Head of caudate nucleus (tissue), 42 donors: Measurements from ENCODE around the gene GJB2.
"Not testable (repeated sequence)": the region's sequence is repeated elsewhere in the genome, so short reads cannot be mapped to it uniquely, and the experiment has no call there.

Source experiments
- DNase-seq, 42 donors: peaks; one replicate each; pipeline versions ENCODE4 v3.0.0 to v3.0.0-alpha.2; 2020 to 2021; ENCODE audit warnings: mixed read lengths in 7 of 42
- intact Hi-C: fragments of 100-400 bp; cut with DNase I; formaldehyde crosslinking; loops from one replicate; pipeline ENCODE4 v1.15.0; 2022

Gene GJB2

GRCh38 chr13:20175406-20175794 is 17.3 kb downstream of the GJB2 start:
- intact Hi-C loops: no loop called here
- no peak for DNase-seq

GRCh38 chr13:20174656-20175405 is 17.9 kb downstream of the GJB2 start:
- peak in 35 of 42 donors; percentile 16 to 79 (median 58) for DNase-seq

GRCh38 chr13:20173116-20173746 is 19.5 kb downstream of the GJB2 start:
- DNase-seq: no peak
- intact Hi-C loops: no loop called here

More at GRCh38 chr13:20174656-20175405, 17.9 kb downstream of the GJB2 start:
- intact Hi-C loops: no loop called here

- intact Hi-C loops: no loop called here
- DNase-seq: no peak
Observed at GRCh38 chr13:20171364-20171763, 21.4 kb downstream of the GJB2 start.

GRCh38 chr13:20170921-20171320 is 21.8 kb downstream of the GJB2 start:
- intact Hi-C loops: no loop called here
- no peak for DNase-seq

GRCh38 chr13:20168396-20168795 is 24.3 kb downstream of the GJB2 start:
- DNase-seq: no peak
- intact Hi-C loops: loop anchor here (10.0 kb wide), 1 partner anchor 134 kb away; no protein-coding TSS in a partner anchor

- no peak for DNase-seq
- intact Hi-C loops: loop anchor here (10.0 kb wide), 1 partner anchor 131 kb away; no protein-coding TSS in a partner anchor
Observed at GRCh38 chr13:20165417-20166257, 27.1 kb downstream of the GJB2 start.

- intact Hi-C loops: loop anchor here (5.0 to 10.0 kb wide), 2 partner anchors 35 to 127 kb away; no protein-coding TSS in a partner anchor
- DNase-seq: peak in 1 of 42 donors; percentile 39
Observed at GRCh38 chr13:20161951-20162300, 30.8 kb downstream of the GJB2 start.

GRCh38 chr13:20161275-20161950 is 31.3 kb downstream of the GJB2 start:
- intact Hi-C loops: loop anchor here (5.0 to 10.0 kb wide), 2 partner anchors 34 to 127 kb away; no protein-coding TSS in a partner anchor
- peak in 20 of 42 donors; percentile 20 to 65 (median 44) for DNase-seq

GRCh38 chr13:20160306-20161274 is 32.1 kb downstream of the GJB2 start, which contains the start of gene GJA3:
TSS of gene GJA3 (minus strand) at chr13:20161052. CDS start at chr13:20143288, 17,764 bp downstream.
- intact Hi-C loops: loop anchor here (5.0 to 10.0 kb wide), 2 partner anchors 33 to 126 kb away; no protein-coding TSS in a partner anchor
- peak in 39 of 42 donors; percentile 32 to 80 (median 62) for DNase-seq

- intact Hi-C loops: loop anchor here (5.0 to 10.0 kb wide), 2 partner anchors 32 to 125 kb away; no protein-coding TSS in a partner anchor
- DNase-seq: peak in 1 of 42 donors; percentile 41
Observed at GRCh38 chr13:20159646-20160305, 33.0 kb downstream of the GJB2 start.

GRCh38 chr13:20157151-20157796 is 35.5 kb downstream of the GJB2 start:
- intact Hi-C loops: no loop called here

GRCh38 chr13:20156702-20157101 is 36.0 kb downstream of the GJB2 start:
- DNase-seq: peak in 1 of 42 donors; percentile 29
- intact Hi-C loops: no loop called here

More at GRCh38 chr13:20157151-20157796, 35.5 kb downstream of the GJB2 start:
- peak in 1 of 42 donors; percentile 10 for DNase-seq

- intact Hi-C loops: not testable (repeated sequence)
- DNase-seq: peak in 1 of 42 donors; percentile 12
Observed at GRCh38 chr13:20153290-20153689, 39.4 kb downstream of the GJB2 start.

- intact Hi-C loops: no loop called here
- DNase-seq: peak in 1 of 42 donors; percentile 28
Observed at GRCh38 chr13:20151612-20152011, 41.1 kb downstream of the GJB2 start.

- intact Hi-C loops: no loop called here
- DNase-seq: peak in 1 of 42 donors; percentile 30
Observed at GRCh38 chr13:20151016-20151415, 41.7 kb downstream of the GJB2 start.
